GM12878 (cell line): ENCODE measurements around the gene CAMKMT. TPM values are rescaled to one million over a fixed set of nuclear protein-coding genes. Genes with fewer than 3 reads are reported as not detected.

Experiments used
- ATAC-seq: fragments of 200-7000 bp; cut with Tn5 transposase; 3 replicates; pipeline ENCODE4 v1.9.1; 2020; ENCODE audit warnings: mild to moderate bottlenecking, moderate library complexity
- BruUV-seq: library from RNA; stranded (reverse); fragments of 400-500 nt; replicated peaks from 2 replicates; lab custom pipeline; 2021; lab: Mats Ljungman, UMichigan
- CTCF ChIA-PET: fragments of 300-600 bp; sonication (Branson Sonifier 250); formaldehyde crosslinking; extraction: SDS; loops from one replicate; lab custom pipeline; 2021; ENCODE audit warnings: inconsistent platforms; lab: Yijun Ruan, JAX
- POLR2A ChIA-PET: fragments of 350-600 bp; formaldehyde crosslinking; extraction: SDS; loops from one replicate; lab custom pipeline; 2021; ENCODE audit warnings: inconsistent platforms; lab: Charles Lee
- RAD21 ChIA-PET: fragments of 300-600 bp; sonication (Branson Sonifier 250); formaldehyde crosslinking; loops from one replicate; lab custom pipeline; 2023; ENCODE audit warnings: antibody characterized with exemption; ENCODE audit not compliant: unreplicated experiment; lab: Charles Lee
- SMC1A ChIA-PET: fragments of 300-600 bp; sonication (Branson Sonifier 250); formaldehyde crosslinking; loops from one replicate; lab custom pipeline; 2023; ENCODE audit not compliant: unreplicated experiment, uncharacterized antibody; lab: Charles Lee
- DNase-seq: peaks from one replicate; pipeline ENCODE4 v3.0.0-alpha.2; 2011; ENCODE audit warnings: low read depth, low spot score
- FAIRE-seq: peaks from 3 replicates; lab custom pipeline; 2011; peaks lifted over from hg19 to GRCh38; lab: Jason Lieb, UNC
- H2AFZ ChIP-seq: 2 replicates; pipeline ENCODE4 v1.6.0; 2011; ENCODE audit warnings: low read depth, low read length, control low read depth; ENCODE audit not compliant: control insufficient read depth
- H3K27ac ChIP-seq: 2 replicates; pipeline ENCODE4 v1.5.1; 2011; ENCODE audit warnings: control low read depth; ENCODE audit not compliant: control insufficient read depth, insufficient read depth
- H3K27me3 ChIP-seq, 2 experiments: replicated peaks in 1 of 2; 2 replicates each; pipeline versions ENCODE4 v1.6.0 to v1.6.1; 2011; ENCODE audit warnings: low read length in 1 of 2; ENCODE audit not compliant: control insufficient read depth in 2 of 2, insufficient read depth in 2 of 2
- H3K36me3 ChIP-seq, 2 experiments: 2 replicates each; pipeline ENCODE4 v1.5.1; 2011; ENCODE audit warnings: low read length in 1 of 2; ENCODE audit not compliant: control insufficient read depth in 2 of 2, insufficient read depth in 2 of 2
- H3K4me1 ChIP-seq: 2 replicates; pipeline ENCODE4 v1.6.1; 2011; ENCODE audit warnings: mild to moderate bottlenecking, low read length, moderate library complexity, mixed read lengths; ENCODE audit not compliant: control insufficient read depth, insufficient read depth
- H3K4me2 ChIP-seq: 2 replicates; pipeline ENCODE4 v1.6.0; 2011; ENCODE audit warnings: control low read depth; ENCODE audit not compliant: control insufficient read depth, insufficient read depth
- H3K4me3 ChIP-seq: fragments of 200-600 bp; sonication (generic); 2 replicates; pipeline ENCODE4 v1.5.1; 2016
- H3K79me2 ChIP-seq: 2 replicates; pipeline ENCODE4 v1.6.0; 2011; ENCODE audit warnings: low read length; ENCODE audit not compliant: control insufficient read depth, insufficient read depth
- H3K9ac ChIP-seq: 2 replicates; pipeline ENCODE4 v1.8.0; 2011; ENCODE audit warnings: low read length, control low read depth, mixed read lengths; ENCODE audit not compliant: control insufficient read depth, insufficient read depth
- H3K9me3 ChIP-seq: replicated peaks from 3 replicates; pipeline ENCODE4 v1.5.1; 2011; ENCODE audit warnings: mild to moderate bottlenecking, low read length; ENCODE audit not compliant: control insufficient read depth, insufficient read depth
- H4K20me1 ChIP-seq: 2 replicates; pipeline ENCODE4 v1.6.0; 2011; ENCODE audit not compliant: control insufficient read depth, insufficient read depth
- MLLT1 ChIP-seq: fragments of 450-650 bp; IDR thresholded peaks from 2 replicates; pipeline ENCODE4 v1.6.1; 2016; ENCODE audit warnings: mild to moderate bottlenecking
- NR2C2 ChIP-seq: IDR thresholded peaks from 2 replicates; pipeline ENCODE4 v1.6.1; 2011; ENCODE audit warnings: borderline replicate concordance, low read depth; ENCODE audit not compliant: control insufficient read depth, insufficient read length
- SREBF2 ChIP-seq: IDR thresholded peaks from 2 replicates; pipeline ENCODE4 v1.6.1; 2012; ENCODE audit warnings: mild to moderate bottlenecking, low read length
- TCF12 ChIP-seq: IDR thresholded peaks from 2 replicates; pipeline ENCODE4 v1.6.1; 2011; ENCODE audit warnings: low read depth, mild to moderate bottlenecking, low read length
- WGBS: methylation state at CpG from one replicate; pipeline ENCODE4 v1.1.6; 2016; ENCODE audit warnings: low lambda C conversion rate; ENCODE audit not compliant: insufficient replicate concordance, insufficient coverage; ENCODE audit errors: missing lambda C conversion rate; 5-methylcytosine and 5-hydroxymethylcytosine counted together
- in situ Hi-C: fragments of 300-500 bp; cut with MboI; formaldehyde crosslinking; loops from 9 replicates; pipeline ENCODE4 v1.14.3; 2018; ENCODE audit warnings: mixed read lengths
- intact Hi-C: fragments of 100-400 bp; cut with micrococcal nuclease; formaldehyde crosslinking; loops from one replicate; pipeline ENCODE4 v1.14.2; 2022; ENCODE audit not compliant: unreplicated experiment
- polyA plus RNA-seq, 11 experiments: library from polyadenylated mRNA; depleted of rRNA in 4 of 11; unstranded in 6 of 11; stranded (reverse) in 5 of 11; fragments of >200 nt; fragmentation: Nextera tagmentation in 4 of 11; fragmentation: Illumina TruSeq in 1 of 11; extraction: Ambion mirVana in 4 of 11; extraction: Trizol in 1 of 11; gene quantifications; 1 replicate in 1 of 11; 2 replicates in 10 of 11; pipeline versions ENCODE4 v1.2.1 to v1.2.3, GENCODE V29; 2011 to 2016; ENCODE audit warnings: inconsistent platforms in 2 of 11, missing spikeins in 2 of 11, low read depth in 1 of 11
- total RNA-seq, 4 experiments: library from RNA; depleted of rRNA in 3 of 4; stranded (reverse); fragments of >200 nt in 3 of 4; fragmentation: Illumina TruSeq in 1 of 4; extraction: Trizol in 1 of 4; gene quantifications; 2 replicates each; pipeline versions ENCODE4 v1.2.1 to v1.2.3, GENCODE V29; 2013 to 2021
- TF ChIP-seq, protein P1 (sequence below): fragments of 150-350 bp; IDR thresholded peaks from 2 replicates; pipeline ENCODE4 v1.6.1; 2016; ENCODE audit warnings: low read depth, low read length

Gene CAMKMT
- total and polyA plus RNA-seq, 10 of the 15 experiments (the other 5 are each of a cell fraction or from before 2014, with no cell fraction given), result 2.7 to 16.0 (median 11.8) TPM

- TF ChIP-seq NR2C2, result no peak
- no peak for TF ChIP-seq MLLT1
- no peak for TF ChIP-seq TCF12
- TF ChIP-seq, protein P1, sequence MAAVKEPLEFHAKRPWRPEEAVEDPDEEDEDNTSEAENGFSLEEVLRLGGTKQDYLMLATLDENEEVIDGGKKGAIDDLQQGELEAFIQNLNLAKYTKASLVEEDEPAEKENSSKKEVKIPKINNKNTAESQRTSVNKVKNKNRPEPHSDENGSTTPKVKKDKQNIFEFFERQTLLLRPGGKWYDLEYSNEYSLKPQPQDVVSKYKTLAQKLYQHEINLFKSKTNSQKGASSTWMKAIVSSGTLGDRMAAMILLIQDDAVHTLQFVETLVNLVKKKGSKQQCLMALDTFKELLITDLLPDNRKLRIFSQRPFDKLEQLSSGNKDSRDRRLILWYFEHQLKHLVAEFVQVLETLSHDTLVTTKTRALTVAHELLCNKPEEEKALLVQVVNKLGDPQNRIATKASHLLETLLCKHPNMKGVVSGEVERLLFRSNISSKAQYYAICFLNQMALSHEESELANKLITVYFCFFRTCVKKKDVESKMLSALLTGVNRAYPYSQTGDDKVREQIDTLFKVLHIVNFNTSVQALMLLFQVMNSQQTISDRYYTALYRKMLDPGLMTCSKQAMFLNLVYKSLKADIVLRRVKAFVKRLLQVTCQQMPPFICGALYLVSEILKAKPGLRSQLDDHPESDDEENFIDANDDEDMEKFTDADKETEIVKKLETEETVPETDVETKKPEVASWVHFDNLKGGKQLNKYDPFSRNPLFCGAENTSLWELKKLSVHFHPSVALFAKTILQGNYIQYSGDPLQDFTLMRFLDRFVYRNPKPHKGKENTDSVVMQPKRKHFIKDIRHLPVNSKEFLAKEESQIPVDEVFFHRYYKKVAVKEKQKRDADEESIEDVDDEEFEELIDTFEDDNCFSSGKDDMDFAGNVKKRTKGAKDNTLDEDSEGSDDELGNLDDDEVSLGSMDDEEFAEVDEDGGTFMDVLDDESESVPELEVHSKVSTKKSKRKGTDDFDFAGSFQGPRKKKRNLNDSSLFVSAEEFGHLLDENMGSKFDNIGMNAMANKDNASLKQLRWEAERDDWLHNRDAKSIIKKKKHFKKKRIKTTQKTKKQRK, result no peak
- TF ChIP-seq SREBF2, result no peak
- RAD21 ChIA-PET, result interaction anchor here (1.1 to 2.3 kb wide), 8 partner anchors 10 to 290 kb away, joined by 3 to 25 read pairs (median 6); no protein-coding TSS in a partner anchor
- no peaks in the 10 kb centered on the region for H3K9me3 ChIP-seq
- no peak for DNase-seq
- H3K4me2 ChIP-seq, result no peak overlapping the region
- intact Hi-C loops, result no loop called here
- H3K9ac ChIP-seq, result no peak overlapping the region
- H3K4me1 ChIP-seq, result no peaks in the 10 kb centered on the region
- CTCF ChIA-PET, result interaction anchor here (1.1 to 3.0 kb wide), 20 partner anchors 7 to 393 kb away, joined by 3 to 48 read pairs (median 4); no protein-coding TSS in a partner anchor
- FAIRE-seq, result no peak
- no peak overlapping the region for H3K27ac ChIP-seq
- no peaks in the 10 kb centered on the region for H3K36me3 ChIP-seq
- H4K20me1 ChIP-seq, result no peaks in the 10 kb centered on the region
- POLR2A ChIA-PET, result interaction anchor here (0.6 kb wide), 2 partner anchors 130 to 164 kb away, joined by 3 read pairs; no protein-coding TSS in a partner anchor
- no peaks in the 10 kb centered on the region for H3K27me3 ChIP-seq
- in situ Hi-C loops, result no loop called here
- H3K79me2 ChIP-seq, result no peaks in the 10 kb centered on the region
- ATAC-seq, result no peak
- H3K4me3 ChIP-seq, result no peak overlapping the region
- BruUV-seq, result no TSS peak
- 70% methylated on average over 9 of the region's 9 CpGs for WGBS
- H2AFZ ChIP-seq, result no peak overlapping the region
- SMC1A ChIA-PET, result interaction anchor here (0.6 to 4.4 kb wide), 16 partner anchors 7 to 292 kb away, joined by 3 to 41 read pairs (median 4); no protein-coding TSS in a partner anchor
Observed at GRCh38 chr2:44769349-44770011, 407.7 kb downstream of the CAMKMT start.
